GM21423 (cell line): ENCODE results near the gene BAHCC1.

Experiments used
- ATAC-seq: cut with Tn5 transposase; IDR thresholded peaks from one replicate; pipeline ENCODE4 v1.9.1; 2021; ENCODE audit warnings: mild to moderate bottlenecking, moderate library complexity; ENCODE audit not compliant: unreplicated experiment

The BAHCC1 gene

GRCh38 chr17:81440051-81440471 lies 44.8 kb downstream of the BAHCC1 start:
- no peak for ATAC-seq

- no peak for ATAC-seq
Measured at GRCh38 chr17:81440511-81441244, 45.4 kb downstream of the BAHCC1 start.

- no peak for ATAC-seq
Measured at GRCh38 chr17:81442791-81443190, 47.5 kb downstream of the BAHCC1 start.

GRCh38 chr17:81443269-81443668 lies 48.0 kb downstream of the BAHCC1 start:
- no peak for ATAC-seq

GRCh38 chr17:81444610-81445339 lies 49.5 kb downstream of the BAHCC1 start:
- no peak for ATAC-seq

GRCh38 chr17:81445642-81446503 lies 50.6 kb downstream of the BAHCC1 start:
- no peak for ATAC-seq

- no peak for ATAC-seq
Measured at GRCh38 chr17:81447331-81447933, 52.2 kb downstream of the BAHCC1 start.

- ATAC-seq: no peak
Measured at GRCh38 chr17:81448442-81448841, 53.2 kb downstream of the BAHCC1 start.

- ATAC-seq: no peak
Measured at GRCh38 chr17:81448950-81449349, 53.7 kb downstream of the BAHCC1 start.

GRCh38 chr17:81449351-81449750 lies 54.1 kb downstream of the BAHCC1 start:
- no peak for ATAC-seq

GRCh38 chr17:81451823-81452222 lies 56.6 kb downstream of the BAHCC1 start:
- ATAC-seq: no peak

GRCh38 chr17:81452551-81452950 lies 57.3 kb downstream of the BAHCC1 start:
- ATAC-seq: no peak

- no peak for ATAC-seq
Measured at GRCh38 chr17:81453076-81453475, 57.8 kb downstream of the BAHCC1 start.

GRCh38 chr17:81453712-81454111 lies 58.5 kb downstream of the BAHCC1 start:
- no peak for ATAC-seq

GRCh38 chr17:81454473-81454872 lies 59.2 kb downstream of the BAHCC1 start:
- ATAC-seq: no peak

GRCh38 chr17:81455387-81455786 lies 60.1 kb downstream of the BAHCC1 start:
- ATAC-seq: no peak

GRCh38 chr17:81456091-81456490 lies 60.8 kb downstream of the BAHCC1 start:
- ATAC-seq: no peak

GRCh38 chr17:81456798-81457197 lies 61.5 kb downstream of the BAHCC1 start:
- no peak for ATAC-seq

GRCh38 chr17:81457401-81457800 lies 62.1 kb downstream of the BAHCC1 start:
- ATAC-seq: no peak

GRCh38 chr17:81457917-81458555 lies 62.8 kb downstream of the BAHCC1 start:
- ATAC-seq: no peak

GRCh38 chr17:81458628-81459027 lies 63.4 kb downstream of the BAHCC1 start:
- ATAC-seq: no peak
